ENCODE measurements around the gene WASF1.
"Not testable (repeated sequence)": the region's sequence is repeated elsewhere in the genome, so short reads cannot be mapped to it uniquely, and the experiment has no call there.

WASF1 gene

GRCh38 chr6:110170081-110170480, 9.4 kb downstream of the WASF1 start:
- no peak for DNase-seq

- no peak for DNase-seq
These were observed 21.0 kb downstream of the WASF1 start for GRCh38 chr6:110158479-110158878.

DNA sequence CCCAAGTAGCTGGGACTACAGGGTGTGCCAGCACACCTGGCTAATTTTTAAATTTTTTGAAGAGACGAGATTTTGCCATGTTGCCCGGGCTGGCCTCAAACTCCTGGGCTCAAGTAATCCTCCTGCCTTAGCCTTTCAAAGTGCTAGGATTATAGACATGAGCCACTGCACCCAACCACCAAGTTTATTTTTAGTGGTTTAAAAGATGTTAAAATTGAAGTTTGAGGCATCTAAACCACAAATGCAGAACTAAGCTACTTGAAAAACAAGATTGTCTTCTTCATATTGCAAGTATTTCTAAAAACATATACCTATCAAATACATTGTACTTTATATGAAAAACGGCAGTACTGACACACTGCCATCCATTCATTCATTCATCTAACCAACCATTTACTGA, 31.6 kb downstream of the WASF1 start:
- DNase-seq = no peak

DNA sequence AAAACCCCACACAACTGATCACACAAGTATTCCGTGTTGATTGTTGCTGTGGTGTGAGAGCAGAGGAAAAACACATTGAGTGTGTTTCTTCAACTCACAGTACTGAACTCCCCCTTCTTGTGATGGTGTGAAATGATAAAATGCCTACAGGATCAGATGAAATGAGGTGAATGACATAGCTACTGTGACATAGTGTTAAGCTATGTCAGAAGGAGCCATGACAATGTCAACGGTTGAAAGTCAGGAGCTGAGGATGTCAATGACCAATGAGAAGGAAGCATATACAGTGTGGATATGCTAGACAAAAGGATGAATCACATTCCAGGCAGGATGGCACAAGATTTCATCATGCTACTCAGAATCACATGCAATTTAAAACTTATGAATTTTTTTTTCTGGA, 38.8 kb downstream of the WASF1 start:
- DNase-seq = no peak

- no peak for DNase-seq
These were observed 40.4 kb downstream of the WASF1 start for GRCh38 chr6:110139052-110139451.

DNA sequence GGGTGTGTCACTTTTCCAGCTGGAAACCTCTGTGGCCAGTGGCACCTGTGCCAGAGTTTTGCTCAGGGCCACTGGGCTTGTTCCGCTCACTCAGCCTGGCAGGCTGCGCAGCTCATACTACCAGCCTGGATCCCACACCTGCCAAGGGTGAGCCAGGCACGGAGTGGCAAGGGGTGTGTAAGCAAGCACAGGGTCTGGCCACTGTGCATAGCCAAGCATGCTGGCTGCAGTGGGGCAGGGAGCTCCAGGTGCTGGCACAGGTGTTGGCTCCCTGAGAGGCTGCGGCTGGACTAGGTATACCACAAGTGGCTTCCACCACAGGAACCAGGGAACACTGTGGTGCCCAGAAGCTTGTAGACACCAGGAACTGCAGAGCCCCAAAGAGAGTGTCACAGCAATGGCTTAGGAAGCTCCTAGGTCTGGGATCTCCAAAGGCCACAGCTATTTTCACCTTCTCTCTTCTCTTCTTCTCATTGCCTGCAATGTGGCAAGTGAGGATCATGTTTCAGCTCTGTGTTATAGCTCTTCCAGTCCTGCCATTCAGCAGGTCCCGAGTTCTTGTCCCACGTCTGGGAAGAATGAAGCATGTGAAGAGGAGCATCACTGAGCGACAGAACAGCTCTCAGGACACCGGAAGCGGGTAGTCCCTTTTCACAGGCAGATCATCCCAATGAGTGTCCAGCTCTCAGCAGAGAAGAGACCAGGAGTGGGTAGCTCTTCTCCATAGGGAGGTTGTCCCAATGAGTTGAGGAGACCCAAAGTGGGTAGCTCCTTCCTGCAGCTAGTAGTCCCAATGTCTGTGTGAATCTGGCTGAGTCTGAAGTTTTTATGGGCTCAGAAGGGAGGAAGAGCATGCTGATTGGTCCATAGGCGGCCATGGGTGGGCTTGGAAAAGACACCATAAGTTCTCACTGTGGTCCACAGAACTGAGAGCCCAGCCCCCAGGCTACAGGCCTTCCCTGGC, 41.3 kb downstream of the WASF1 start:
- no peak for DNase-seq

DNA sequence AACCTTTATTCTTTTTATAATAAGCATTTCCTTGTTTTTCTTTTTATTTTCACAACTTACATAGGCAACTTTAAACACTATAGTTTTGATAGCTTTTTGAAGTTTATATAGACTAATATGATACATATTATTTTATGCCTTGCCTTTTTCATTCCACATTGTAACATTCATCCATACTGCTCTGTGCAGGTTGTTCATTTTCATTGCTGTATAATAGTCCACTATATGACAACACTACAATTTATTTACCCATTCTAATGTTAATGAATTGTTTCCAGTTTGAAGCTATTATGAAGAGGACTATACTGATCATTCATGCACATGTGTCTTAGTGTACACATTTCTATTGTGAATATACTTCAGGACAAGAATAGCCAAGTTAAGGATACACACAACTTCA, 49.1 kb downstream of the WASF1 start:
- DNase-seq = no peak

GRCh38 chr6:110128418-110128817, 51.1 kb downstream of the WASF1 start:
- no peak for DNase-seq

GRCh38 chr6:110125361-110125760, 54.1 kb downstream of the WASF1 start:
- DNase-seq = no peak

GRCh38 chr6:110121655-110122054, 57.8 kb downstream of the WASF1 start:
- DNase-seq = not testable (repeated sequence)

DNA sequence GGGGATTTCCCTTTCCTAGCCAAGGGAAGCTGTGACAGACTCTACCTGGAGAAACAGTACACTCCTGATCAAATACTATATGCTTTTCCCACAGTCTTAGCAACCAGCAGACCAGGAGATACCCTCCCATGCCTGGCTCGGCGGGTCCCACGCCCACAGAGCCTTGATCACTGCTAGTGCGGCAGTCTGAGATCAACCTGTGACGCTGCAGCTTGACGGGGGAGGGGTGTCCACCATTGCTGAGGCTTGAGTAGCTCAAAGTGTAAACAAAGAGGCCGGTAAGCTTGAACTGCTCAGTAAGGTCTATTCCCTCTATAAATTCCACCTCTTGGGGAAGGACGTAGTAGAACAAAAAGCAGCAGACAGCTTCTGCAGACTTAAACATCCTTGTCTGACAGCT, 63.2 kb downstream of the WASF1 start:
- DNase-seq = no peak

GRCh38 chr6:110114004-110114403, 65.5 kb downstream of the WASF1 start:
- DNase-seq = no peak

DNA sequence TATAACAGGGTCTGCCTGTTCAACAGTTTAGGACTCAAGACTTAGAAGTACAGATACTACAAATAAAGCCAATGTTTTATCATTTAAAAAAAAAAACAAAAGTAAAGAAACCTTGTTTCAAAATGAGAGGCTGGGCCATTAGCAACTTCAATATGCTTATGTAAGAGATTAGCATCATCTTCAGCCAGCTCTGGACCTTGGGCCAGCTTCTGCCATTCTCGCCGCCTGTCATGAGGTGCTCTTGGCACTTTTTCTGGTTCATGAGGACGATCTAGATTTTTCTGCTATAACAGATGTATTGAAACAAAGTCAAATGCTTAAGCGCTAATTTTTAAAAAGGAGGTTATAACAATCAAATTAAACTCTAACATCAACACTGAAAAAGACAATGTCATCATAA, 74.2 kb downstream of the WASF1 start:
- DNase-seq = no peak

DNA sequence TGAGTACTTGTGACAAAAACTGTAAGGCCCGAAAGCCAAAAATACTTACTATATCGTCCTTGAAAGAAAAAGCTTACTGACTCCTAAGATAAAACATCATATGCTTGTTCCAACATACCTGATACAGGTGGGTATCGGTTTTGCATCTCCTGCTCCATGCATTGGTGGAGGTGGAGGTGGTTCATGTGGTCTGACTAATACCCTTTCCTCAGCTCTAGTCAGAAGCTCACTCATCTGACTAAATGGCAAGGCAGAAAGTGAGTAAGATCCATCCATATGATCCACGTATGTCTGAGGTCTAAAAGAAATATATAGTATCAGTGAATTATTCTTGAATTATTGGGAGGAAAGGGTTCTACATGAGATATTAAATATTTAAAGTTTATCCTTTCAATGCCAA, 76.2 kb downstream of the WASF1 start:
- DNase-seq = no peak

DNA sequence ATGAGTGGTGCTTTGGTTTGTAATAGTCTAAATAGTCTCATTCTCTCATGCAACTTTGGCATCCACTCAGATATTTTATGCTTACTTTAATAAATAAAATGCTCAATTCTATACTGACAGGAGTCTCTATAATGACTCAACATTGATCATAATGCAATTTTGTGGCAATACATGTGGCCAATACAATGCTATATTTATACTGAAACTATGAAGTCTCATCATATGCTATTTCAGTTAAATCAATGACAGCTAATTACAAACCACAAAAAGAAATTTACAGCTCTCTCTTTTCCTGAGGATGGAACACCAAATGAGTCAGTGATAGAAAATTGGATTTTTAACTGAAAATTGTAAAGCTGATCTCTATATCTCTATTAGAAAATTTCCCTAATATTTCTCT, 77.1 kb downstream of the WASF1 start:
- DNase-seq = no peak

GRCh38 chr6:110101885-110102284, 77.6 kb downstream of the WASF1 start:
- DNase-seq = no peak

DNA sequence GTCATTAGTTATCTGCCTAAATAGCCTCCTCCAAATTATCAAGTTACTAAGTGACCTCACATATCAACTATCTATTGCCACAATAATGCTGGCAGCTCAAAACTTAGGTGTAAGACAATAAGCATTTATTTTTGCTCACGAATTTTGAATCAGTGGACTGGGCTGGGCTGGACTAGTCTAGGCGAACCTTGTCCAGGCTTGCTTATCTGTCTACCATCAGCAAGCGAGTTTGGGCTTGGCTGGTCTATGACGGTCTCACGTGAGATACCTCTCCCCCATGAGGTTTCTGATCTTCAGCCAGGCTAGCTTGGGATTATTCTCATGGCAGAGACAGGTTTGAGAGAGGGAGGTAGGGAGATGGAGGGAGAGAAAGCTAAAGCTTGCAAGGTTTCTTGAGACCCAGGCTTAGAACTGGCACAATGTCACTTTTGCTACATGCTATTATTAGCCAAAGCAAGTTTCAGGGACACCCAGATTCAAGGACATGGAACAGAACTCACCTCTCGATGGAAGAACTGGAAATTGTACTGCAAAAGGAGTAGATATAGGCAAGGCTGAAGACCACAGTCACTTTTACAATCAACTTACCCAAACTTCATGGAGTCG, 80.9 kb downstream of the WASF1 start:
- no peak for DNase-seq

DNA sequence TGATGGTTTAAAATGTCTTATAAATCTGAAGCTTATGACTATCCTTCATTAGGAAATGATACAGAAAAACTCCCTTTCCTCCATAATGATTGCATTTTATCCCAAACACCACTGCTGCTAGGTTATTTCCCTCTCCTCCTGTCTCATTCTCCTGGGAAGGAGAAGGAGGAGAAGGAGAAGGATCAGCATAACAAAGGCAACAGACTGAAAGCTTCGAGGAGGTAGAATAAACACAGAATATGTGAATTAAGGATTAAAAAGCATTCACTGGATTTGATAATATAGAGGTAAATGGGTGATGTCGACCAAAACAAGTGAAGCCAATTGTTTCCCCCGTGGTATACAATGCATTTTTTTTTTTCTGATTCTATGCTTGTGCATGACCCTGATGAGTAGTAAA, 82.0 kb downstream of the WASF1 start:
- DNase-seq = no peak

- DNase-seq = no peak
These were observed 83.5 kb downstream of the WASF1 start for GRCh38 chr6:110095935-110096334.

GRCh38 chr6:110095101-110095500, 84.4 kb downstream of the WASF1 start:
- DNase-seq = no peak

DNA sequence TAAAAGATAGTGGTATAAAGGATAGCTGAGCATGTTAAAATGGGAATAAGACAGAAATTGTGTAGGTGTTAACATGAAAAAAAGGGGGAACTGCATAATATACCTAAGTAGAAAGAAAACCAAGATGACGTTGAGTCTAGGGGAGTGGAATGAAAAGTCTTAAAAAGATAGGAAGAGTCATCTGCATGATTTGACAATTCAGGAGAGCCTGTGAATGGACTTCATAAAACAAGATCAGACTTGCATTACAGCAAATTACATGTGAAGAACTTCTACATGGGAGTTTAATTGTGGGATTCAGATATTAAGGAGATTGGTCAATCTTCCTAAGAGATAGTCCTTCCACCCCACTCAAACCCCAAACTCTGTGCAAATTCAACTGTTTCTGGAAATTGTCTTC, 85.5 kb downstream of the WASF1 start:
- DNase-seq = no peak

- DNase-seq = no peak
These were observed 88.6 kb downstream of the WASF1 start for GRCh38 chr6:110090876-110091275.

DNA sequence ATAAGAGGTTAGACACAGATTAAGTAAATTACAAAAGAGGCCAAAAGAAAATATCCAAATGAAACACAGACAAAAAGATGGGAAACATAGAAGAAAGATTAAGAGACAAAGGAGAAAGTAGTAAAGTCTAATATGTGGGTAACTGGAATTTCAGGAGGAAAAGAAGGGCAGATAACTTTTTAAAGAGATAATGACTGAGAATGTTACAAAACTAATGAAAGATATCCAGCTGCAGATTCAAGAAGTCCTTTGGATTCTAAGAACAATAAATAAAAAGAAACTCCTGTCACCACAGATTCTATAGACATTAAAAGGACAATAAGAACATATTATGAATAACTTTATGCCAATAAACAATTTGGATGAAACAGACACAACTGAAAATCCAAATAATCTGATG, 90.1 kb downstream of the WASF1 start:
- no peak for DNase-seq

DNA sequence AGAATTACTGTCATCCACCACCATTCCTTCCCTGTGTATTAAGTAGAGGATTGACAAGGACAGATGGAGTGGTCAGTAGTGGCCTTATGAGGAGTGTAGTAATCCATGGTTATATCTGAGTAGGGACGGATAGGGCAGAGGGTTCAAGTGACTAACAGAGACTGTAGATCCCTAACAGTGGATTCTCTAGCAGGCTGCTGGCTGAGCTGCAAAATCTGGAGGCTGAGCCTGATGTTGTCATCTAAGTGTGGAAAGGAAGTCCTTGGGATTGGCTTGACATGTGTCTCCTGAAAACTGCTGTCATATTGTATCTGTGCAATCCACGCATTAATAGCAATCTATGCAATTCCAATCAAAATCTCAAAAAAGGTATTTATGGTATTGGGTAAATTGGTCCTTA, 94.2 kb downstream of the WASF1 start:
- no peak for DNase-seq
